K562 (cell line): ENCODE data around the gene FOXN1. TPM values are rescaled to one million over a fixed set of nuclear protein-coding genes. Genes with fewer than 3 reads are reported as not detected.
"Not testable (repeated sequence)": the region's sequence is repeated elsewhere in the genome, so short reads cannot be mapped to it uniquely, and the experiment has no call there.

ENCODE experiments used
- ATAC-seq: fragments of 200-7000 bp; cut with Tn5 transposase; 3 replicates; pipeline ENCODE4 v1.9.1; 2020; ENCODE audit warnings: moderate library complexity
- BruUV-seq: library from RNA; stranded (reverse); fragments of 400-500 nt; replicated peaks from 2 replicates; lab custom pipeline; 2021; lab: Mats Ljungman, UMichigan
- CTCF ChIA-PET: fragments of 300-600 bp; formaldehyde crosslinking; extraction: SDS; loops from one replicate; lab custom pipeline; 2021; ENCODE audit warnings: low intra/inter-chr PET ratio; lab: Yijun Ruan, JAX
- POLR2A ChIA-PET: fragments of 300-600, 350-650 bp; sonication (Branson Sonifier 250); formaldehyde crosslinking; extraction: SDS; loops from one replicate; lab custom pipeline; 2021; ENCODE audit warnings: antibody characterized with exemption, inconsistent platforms; lab: Yijun Ruan, JAX
- DNase-seq, 4 experiments: peaks; one replicate each; pipeline versions ENCODE4 v3.0.0 to v3.0.0-alpha.2; 2011 to 2018; ENCODE audit warnings: low spot score in 3 of 4, mixed read lengths in 3 of 4; ENCODE audit errors: extremely low read depth in 1 of 4
- FAIRE-seq: peaks from 2 replicates; lab custom pipeline; 2011; peaks lifted over from hg19 to GRCh38; lab: Jason Lieb, UNC
- H2AFZ ChIP-seq: 2 replicates; pipeline ENCODE4 v1.6.0; 2011; ENCODE audit warnings: low read depth, low read length, control low read depth, inconsistent platforms
- H3K27ac ChIP-seq: fragments of 200-600 bp; 3 replicates; pipeline ENCODE4 v1.8.0; 2011; ENCODE audit warnings: low read depth, mild to moderate bottlenecking, control low read depth, inconsistent platforms, low read length, moderate library complexity, mixed read lengths; ENCODE audit errors: extremely low read depth
- H3K27me3 ChIP-seq, 2 experiments: fragments of 300-600 bp in 1 of 2; 2 replicates in 1 of 2; 3 replicates in 1 of 2; pipeline versions ENCODE4 v1.6.0 to v1.8.0; 2011; ENCODE audit warnings: inconsistent platforms in 2 of 2, low read length in 2 of 2, mild to moderate bottlenecking in 1 of 2, mixed read lengths in 1 of 2, moderate library complexity in 1 of 2; ENCODE audit not compliant: control insufficient read depth in 2 of 2, insufficient read depth in 2 of 2
- H3K36me3 ChIP-seq: fragments of 300-600 bp; 3 replicates; pipeline ENCODE4 v1.8.0; 2011; ENCODE audit warnings: mild to moderate bottlenecking, low read length, inconsistent platforms; ENCODE audit not compliant: control insufficient read depth, insufficient read depth
- H3K4me1 ChIP-seq, 2 experiments: fragments of 200-600 bp in 1 of 2; replicated peaks in 1 of 2; 2 replicates in 1 of 2; 3 replicates in 1 of 2; pipeline versions ENCODE4 v1.5.1 to v1.8.0; 2011; ENCODE audit warnings: inconsistent platforms in 2 of 2, low read length in 2 of 2, mild to moderate bottlenecking in 1 of 2, mixed read lengths in 1 of 2, moderate library complexity in 1 of 2; ENCODE audit not compliant: control insufficient read depth in 2 of 2, insufficient read depth in 2 of 2
- H3K4me2 ChIP-seq: 2 replicates; pipeline ENCODE4 v1.6.1; 2011; ENCODE audit warnings: low read length, control low read depth, inconsistent platforms, mixed read lengths; ENCODE audit not compliant: insufficient read depth
- H3K4me3 ChIP-seq: fragments of 200-600 bp; sonication (generic), shearing (Covaris generic); 2 replicates; pipeline ENCODE4 v1.5.1; 2016; ENCODE audit warnings: control low read depth, inconsistent platforms
- H3K79me2 ChIP-seq: fragments of 200-600 bp; 3 replicates; pipeline ENCODE4 v1.8.0; 2011; ENCODE audit warnings: low read length, inconsistent platforms; ENCODE audit not compliant: control insufficient read depth, insufficient read depth
- H3K9ac ChIP-seq, 2 experiments: 2 replicates each; pipeline versions ENCODE4 v1.6.0 to v1.6.1; 2011; ENCODE audit warnings: low read depth in 2 of 2, low read length in 2 of 2, control low read depth in 1 of 2, inconsistent platforms in 1 of 2, mild to moderate bottlenecking in 1 of 2, mixed read lengths in 1 of 2; ENCODE audit not compliant: insufficient read depth in 1 of 2
- H3K9me1 ChIP-seq: one replicate; pipeline ENCODE4 v1.6.0; 2011; ENCODE audit warnings: inconsistent platforms, mild to moderate bottlenecking, low read length, moderate library complexity; ENCODE audit not compliant: control insufficient read depth, insufficient read depth
- H3K9me3 ChIP-seq: replicated peaks from 2 replicates; pipeline ENCODE4 v1.5.1; 2011; ENCODE audit warnings: low read depth, low read length, inconsistent platforms; ENCODE audit not compliant: control insufficient read depth, insufficient read depth
- H4K20me1 ChIP-seq: replicated peaks from 2 replicates; pipeline ENCODE4 v1.6.1; 2011; ENCODE audit warnings: low read length, inconsistent platforms, mixed read lengths; ENCODE audit not compliant: control insufficient read depth, insufficient read depth
- HDAC2 ChIP-seq: fragments of 450-650 bp; IDR thresholded peaks from 2 replicates; pipeline ENCODE4 v1.6.1; 2016; ENCODE audit warnings: mild to moderate bottlenecking
- WGBS: fragments of 100-300 bp; shearing (Covaris generic); methylation state at CpG from one replicate; pipeline ENCODE4 v1.1.6; 2016; ENCODE audit warnings: low coverage, mixed read lengths; ENCODE audit not compliant: insufficient coverage; ENCODE audit errors: missing lambda C conversion rate; 5-methylcytosine and 5-hydroxymethylcytosine counted together
- in situ Hi-C: fragments of 300-500 bp; cut with MboI; formaldehyde crosslinking; loops from 4 replicates; pipeline ENCODE4 v1.15.0; 2018; ENCODE audit warnings: inconsistent platforms, mixed read lengths
- intact Hi-C: fragments of 100-400 bp; cut with micrococcal nuclease; formaldehyde crosslinking; loops from 2 replicates; pipeline ENCODE4 v1.14.2; 2022
- polyA plus RNA-seq, 8 experiments: library from polyadenylated mRNA; depleted of rRNA in 4 of 8; stranded (reverse) in 5 of 8; unstranded in 3 of 8; fragments of >200 nt; fragmentation: Nextera tagmentation in 2 of 8; fragmentation: Illumina TruSeq in 1 of 8; extraction: Ambion mirVana in 2 of 8; extraction: Trizol in 1 of 8; gene quantifications; 2 replicates each; pipeline versions ENCODE4 v1.2.1 to v1.2.3, GENCODE V29; 2011 to 2014; ENCODE audit warnings: inconsistent platforms in 1 of 8, missing spikeins in 1 of 8
- total RNA-seq, 7 experiments: library from RNA; depleted of rRNA in 6 of 7; stranded (reverse); fragments of >200 nt in 6 of 7; fragmentation: Illumina TruSeq in 2 of 7; extraction: Trizol in 2 of 7; gene quantifications; 2 replicates each; pipeline versions ENCODE4 v1.2.1 to v1.2.3, GENCODE V29; 2011 to 2021; ENCODE audit warnings: low replicate concordance in 1 of 7
- TF ChIP-seq, protein P1 (sequence below): fragments of 250-450 bp; sonication (Bioruptor Pico); IDR thresholded peaks from 2 replicates; pipeline ENCODE4 v1.5.0; 2020; ENCODE audit warnings: mild to moderate bottlenecking

The FOXN1 gene
- total and polyA plus RNA-seq, 9 of the 15 experiments (the other 6 are each of a cell fraction or from before 2014, with no cell fraction given), result not detected

DNA sequence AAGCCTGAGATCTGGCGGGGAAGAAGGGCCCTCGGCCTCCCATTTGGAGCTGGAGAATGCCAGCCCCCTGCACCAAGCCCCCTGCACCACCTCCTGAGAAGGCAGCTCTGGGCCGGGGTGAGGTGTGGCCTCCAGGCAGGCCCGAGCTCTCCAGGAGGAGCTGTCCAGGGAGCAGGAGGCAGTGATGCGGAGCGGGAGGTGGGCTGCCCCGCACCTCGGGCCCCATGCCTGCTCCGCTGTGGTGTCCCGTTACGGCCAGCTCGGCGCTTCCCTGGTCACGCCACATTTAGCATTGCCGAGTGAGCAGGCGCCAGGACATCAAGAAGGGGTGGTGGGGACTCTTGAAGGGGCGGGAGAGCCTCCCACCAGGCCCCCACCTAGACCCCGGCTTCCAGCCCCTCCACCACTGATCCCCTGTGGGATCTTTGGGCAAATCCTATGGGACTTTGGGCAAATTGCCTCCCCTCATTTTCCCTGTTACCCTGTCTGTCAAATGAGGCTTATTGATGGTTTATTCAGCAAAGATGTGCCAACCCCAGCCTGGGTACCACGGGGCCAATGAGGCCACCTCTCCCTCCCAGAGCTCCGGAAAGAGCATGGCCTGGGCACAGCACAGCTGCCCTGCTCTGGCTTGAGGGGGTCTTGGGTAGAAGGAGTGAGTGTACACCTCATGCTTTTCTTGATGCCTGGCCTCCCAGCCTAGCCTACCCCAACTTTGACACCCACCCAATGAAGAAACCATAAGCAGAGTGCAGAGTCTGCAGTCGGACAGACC is 15.3 kb downstream of the FOXN1 start (continued):
- TF ChIP-seq, protein P1, sequence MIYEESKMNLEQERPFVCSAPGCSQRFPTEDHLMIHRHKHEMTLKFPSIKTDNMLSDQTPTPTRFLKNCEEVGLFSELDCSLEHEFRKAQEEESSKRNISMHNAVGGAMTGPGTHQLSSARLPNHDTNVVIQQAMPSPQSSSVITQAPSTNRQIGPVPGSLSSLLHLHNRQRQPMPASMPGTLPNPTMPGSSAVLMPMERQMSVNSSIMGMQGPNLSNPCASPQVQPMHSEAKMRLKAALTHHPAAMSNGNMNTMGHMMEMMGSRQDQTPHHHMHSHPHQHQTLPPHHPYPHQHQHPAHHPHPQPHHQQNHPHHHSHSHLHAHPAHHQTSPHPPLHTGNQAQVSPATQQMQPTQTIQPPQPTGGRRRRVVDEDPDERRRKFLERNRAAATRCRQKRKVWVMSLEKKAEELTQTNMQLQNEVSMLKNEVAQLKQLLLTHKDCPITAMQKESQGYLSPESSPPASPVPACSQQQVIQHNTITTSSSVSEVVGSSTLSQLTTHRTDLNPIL (CRISPR knock-in tag), result no peak
- TF ChIP-seq HDAC2, result no peak

DNA sequence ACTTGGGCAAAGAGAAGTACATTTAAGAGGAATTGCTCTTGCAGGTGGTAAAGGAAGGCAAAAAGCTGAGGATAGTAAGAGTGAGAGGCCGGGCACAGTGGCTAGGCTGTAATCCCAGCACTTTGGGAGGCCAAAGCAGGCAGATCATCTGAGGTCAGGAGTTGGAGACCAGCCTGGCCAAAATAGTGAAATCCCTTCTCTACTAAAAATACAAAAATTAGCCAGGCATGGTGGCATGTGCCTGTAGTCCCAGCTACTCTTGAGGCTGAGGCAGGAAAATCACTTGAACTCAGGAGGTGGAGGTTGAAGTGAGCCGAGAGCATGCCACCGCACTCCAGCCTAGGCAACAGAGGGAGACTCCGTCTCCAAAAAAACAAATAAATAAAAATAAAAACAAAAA is 16.1 kb downstream of the FOXN1 start:
- H3K4me2 ChIP-seq, FAIRE-seq, ATAC-seq, H3K9me3 ChIP-seq, H3K4me3 ChIP-seq, H3K79me2 ChIP-seq, H3K9me1 ChIP-seq, H3K27ac ChIP-seq, CTCF ChIA-PET, BruUV-seq, in situ Hi-C loops, H4K20me1 ChIP-seq, intact Hi-C loops, H3K9ac ChIP-seq, H3K36me3 ChIP-seq, DNase-seq, H2AFZ ChIP-seq, POLR2A ChIA-PET: not testable (repeated sequence)
- peaks cover 3 to 25% of the 10 kb centered on the region in 2 experiments; a peak in 3 of 5 replicates for H3K27me3 ChIP-seq
- H3K4me1 ChIP-seq, result peaks cover 19 to 44% of the 10 kb centered on the region in 2 experiments; a peak in 4 of 5 replicates
- WGBS, result 24% methylated on average over 4 of the region's 4 CpGs
